Neural progenitor cell (in vitro differentiated cells): Measurements from ENCODE around the gene DEGS1. TPM values are rescaled to one million over a fixed set of nuclear protein-coding genes. Genes with fewer than 3 reads are reported as not detected.

Source experiments
- DNase-seq: peaks from one replicate; pipeline ENCODE4 v3.0.0-alpha.2; 2016; ENCODE audit warnings: low spot score
- H2AFZ ChIP-seq: fragments of 200-600 bp; sonication (generic); replicated peaks from 2 replicates; pipeline ENCODE4 v1.6.1; 2016; ENCODE audit warnings: antibody characterized with exemption
- H3F3A ChIP-seq: fragments of 200-600 bp; sonication (generic); 2 replicates; pipeline ENCODE4 v1.6.1; 2016; ENCODE audit warnings: antibody characterized with exemption, low read depth
- H3K27ac ChIP-seq: fragments of 200-600 bp; sonication (generic); 2 replicates; pipeline ENCODE4 v1.5.1; 2016; ENCODE audit warnings: mild to moderate bottlenecking
- H3K27me3 ChIP-seq: fragments of 200-600 bp; sonication (generic); 2 replicates; pipeline ENCODE4 v1.6.1; 2016; ENCODE audit warnings: mild to moderate bottlenecking, moderate library complexity
- H3K36me3 ChIP-seq: fragments of 200-600 bp; sonication (generic); 2 replicates; pipeline ENCODE4 v1.5.1; 2016
- H3K4me1 ChIP-seq: fragments of 200-600 bp; sonication (generic); 2 replicates; pipeline ENCODE4 v1.6.1; 2016; ENCODE audit warnings: mixed run types
- H3K4me2 ChIP-seq: fragments of 200-600 bp; sonication (generic); 2 replicates; pipeline ENCODE4 v1.6.1; 2016
- H3K4me3 ChIP-seq: fragments of 200-600 bp; sonication (generic); 2 replicates; pipeline ENCODE4 v1.5.1; 2016
- H3K79me2 ChIP-seq: fragments of 200-600 bp; sonication (generic); 2 replicates; pipeline ENCODE4 v1.6.1; 2016; ENCODE audit warnings: low read depth
- H3K9ac ChIP-seq: fragments of 200-600 bp; sonication (generic); 2 replicates; pipeline ENCODE4 v1.6.1; 2016
- H3K9me3 ChIP-seq: fragments of 200-600 bp; sonication (generic); 2 replicates; pipeline ENCODE4 v1.5.1; 2016; ENCODE audit warnings: low read depth
- H4K20me1 ChIP-seq: fragments of 200-600 bp; sonication (generic); 2 replicates; pipeline ENCODE4 v1.6.1; 2016; ENCODE audit warnings: low read depth
- H3K27ac Mint-ChIP-seq: 3 replicates; pipeline ENCODE4 v1.8.0; 2021; ENCODE audit warnings: mixed read lengths
- H3K27me3 Mint-ChIP-seq: 2 replicates; pipeline ENCODE4 v1.8.0; 2022; ENCODE audit warnings: low read depth, mild to moderate bottlenecking, inconsistent platforms, moderate library complexity, mixed read lengths; ENCODE audit not compliant: insufficient read depth
- H3K36me3 Mint-ChIP-seq: 3 replicates; pipeline ENCODE4 v1.8.0; 2021; ENCODE audit warnings: mixed read lengths
- H3K4me1 Mint-ChIP-seq: 3 replicates; pipeline ENCODE4 v1.8.0; 2021; ENCODE audit warnings: mixed read lengths
- H3K4me3 Mint-ChIP-seq: 3 replicates; pipeline ENCODE4 v1.8.0; 2021; ENCODE audit warnings: mild to moderate bottlenecking, moderate library complexity, mixed read lengths
- H3K9me3 Mint-ChIP-seq: 3 replicates; pipeline ENCODE4 v1.8.0; 2020; ENCODE audit warnings: mixed read lengths
- EZH2 ChIP-seq: fragments of 200-600 bp; sonication (generic); IDR thresholded peaks from 2 replicates; pipeline ENCODE4 v1.6.1; 2017; ENCODE audit warnings: antibody characterized with exemption, mild to moderate bottlenecking, moderate library complexity
- EZH2phosphoT487 ChIP-seq: fragments of 200-600 bp; sonication (generic); IDR thresholded peaks from 2 replicates; pipeline ENCODE4 v1.6.1; 2017; ENCODE audit warnings: antibody characterized with exemption
- total RNA-seq: library from RNA; depleted of rRNA; stranded (reverse); fragments of >200 nt; gene quantifications from 2 replicates; pipeline ENCODE4 v1.2.3, GENCODE V29; 2015; ENCODE audit warnings: low replicate concordance
- TF ChIP-seq, protein P1 (sequence below): fragments of 200-600 bp; sonication (generic); IDR thresholded peaks from 2 replicates; pipeline ENCODE4 v1.5.1; 2017; ENCODE audit warnings: antibody characterized with exemption, mild to moderate bottlenecking

The DEGS1 gene
- total RNA-seq, 1 donor from 2014 or later: 91.2 TPM

DNA sequence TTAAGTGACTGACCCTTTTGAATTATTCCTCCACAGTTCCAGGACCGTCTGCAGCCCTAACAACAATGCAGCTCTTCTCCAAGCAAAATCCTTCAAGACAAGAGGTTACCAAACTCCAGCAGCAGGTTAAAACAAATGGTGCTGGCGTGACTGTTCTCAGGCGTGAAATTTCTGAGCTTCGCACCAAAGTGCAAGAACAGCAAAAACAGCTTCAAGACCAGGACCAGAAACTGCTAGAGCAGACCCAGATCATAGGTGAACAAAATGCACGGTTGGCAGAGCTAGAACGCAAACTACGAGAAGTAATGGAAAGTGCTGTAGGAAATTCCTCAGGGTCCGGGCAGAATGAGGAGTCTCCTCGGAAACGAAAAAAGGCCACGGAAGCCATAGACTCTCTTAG lies 25.7 kb upstream of the DEGS1 start:
- no peak overlapping the region for H3K27ac Mint-ChIP-seq
- Histone ChIP-seq H3K36me3 (peaks cover 21% of the 10 kb centered on the region), H3F3A (peaks cover 16% of the 10 kb centered on the region), H3K9me3 (no peaks in the 10 kb centered on the region), H3K4me2 (no peak overlapping the region), H3K79me2 (no peaks in the 10 kb centered on the region), H3K27me3 (no peaks in the 10 kb centered on the region), H4K20me1 (no peaks in the 10 kb centered on the region), H3K4me1 (no peaks in the 10 kb centered on the region), H3K9ac (no peak overlapping the region), H2AFZ (no peak overlapping the region), H3K4me3 (no peak overlapping the region), H3K27ac (no peak overlapping the region)
- no peak overlapping the region for H3K4me3 Mint-ChIP-seq
- no peaks in the 10 kb centered on the region for H3K4me1 Mint-ChIP-seq
- TF ChIP-seq, protein P1, sequence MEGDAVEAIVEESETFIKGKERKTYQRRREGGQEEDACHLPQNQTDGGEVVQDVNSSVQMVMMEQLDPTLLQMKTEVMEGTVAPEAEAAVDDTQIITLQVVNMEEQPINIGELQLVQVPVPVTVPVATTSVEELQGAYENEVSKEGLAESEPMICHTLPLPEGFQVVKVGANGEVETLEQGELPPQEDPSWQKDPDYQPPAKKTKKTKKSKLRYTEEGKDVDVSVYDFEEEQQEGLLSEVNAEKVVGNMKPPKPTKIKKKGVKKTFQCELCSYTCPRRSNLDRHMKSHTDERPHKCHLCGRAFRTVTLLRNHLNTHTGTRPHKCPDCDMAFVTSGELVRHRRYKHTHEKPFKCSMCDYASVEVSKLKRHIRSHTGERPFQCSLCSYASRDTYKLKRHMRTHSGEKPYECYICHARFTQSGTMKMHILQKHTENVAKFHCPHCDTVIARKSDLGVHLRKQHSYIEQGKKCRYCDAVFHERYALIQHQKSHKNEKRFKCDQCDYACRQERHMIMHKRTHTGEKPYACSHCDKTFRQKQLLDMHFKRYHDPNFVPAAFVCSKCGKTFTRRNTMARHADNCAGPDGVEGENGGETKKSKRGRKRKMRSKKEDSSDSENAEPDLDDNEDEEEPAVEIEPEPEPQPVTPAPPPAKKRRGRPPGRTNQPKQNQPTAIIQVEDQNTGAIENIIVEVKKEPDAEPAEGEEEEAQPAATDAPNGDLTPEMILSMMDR: no peak
- TF ChIP-seq EZH2phosphoT487 (no peak), EZH2 (no peak)
- peaks cover 29% of the 10 kb centered on the region for H3K36me3 Mint-ChIP-seq
- no peak for DNase-seq
- H3K27me3 Mint-ChIP-seq: no peaks in the 10 kb centered on the region
- H3K9me3 Mint-ChIP-seq: no peaks in the 10 kb centered on the region

DNA sequence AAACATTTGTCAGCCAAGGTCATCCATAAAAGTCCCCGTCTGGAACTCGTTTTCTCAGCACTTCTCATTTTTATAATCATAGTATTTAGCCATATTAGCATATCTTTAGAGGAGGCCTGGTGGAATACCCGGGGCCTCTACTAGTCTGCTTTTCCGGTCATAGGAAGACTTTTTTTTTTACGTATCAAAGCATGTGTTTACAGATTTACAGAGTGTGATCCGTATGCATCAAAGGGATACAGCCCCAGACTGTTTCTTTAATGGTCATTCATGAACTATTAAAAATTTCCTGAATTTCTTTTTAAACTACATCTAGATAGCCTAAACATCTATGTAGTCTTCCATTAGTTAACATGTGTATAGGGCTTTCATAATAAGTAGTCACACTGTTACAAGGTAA lies 23.5 kb upstream of the DEGS1 start:
- Histone ChIP-seq H3K4me1 (no peaks in the 10 kb centered on the region), H3K4me3 (no peak overlapping the region), H3K36me3 (peaks cover 21% of the 10 kb centered on the region), H3K4me2 (no peak overlapping the region), H3K9ac (no peak overlapping the region), H4K20me1 (no peaks in the 10 kb centered on the region), H3F3A (peaks cover 26% of the 10 kb centered on the region), H3K79me2 (no peaks in the 10 kb centered on the region), H3K9me3 (no peaks in the 10 kb centered on the region), H3K27ac (no peak overlapping the region), H3K27me3 (no peaks in the 10 kb centered on the region), H2AFZ (no peak overlapping the region)
- H3K4me1 Mint-ChIP-seq: no peaks in the 10 kb centered on the region
- no peaks in the 10 kb centered on the region for H3K9me3 Mint-ChIP-seq
- no peak overlapping the region for H3K27ac Mint-ChIP-seq
- TF ChIP-seq EZH2 (no peak), EZH2phosphoT487 (no peak)
- TF ChIP-seq, protein P1: no peak
- DNase-seq: no peak
- H3K36me3 Mint-ChIP-seq: peaks cover 23% of the 10 kb centered on the region
- no peaks in the 10 kb centered on the region for H3K27me3 Mint-ChIP-seq
- H3K4me3 Mint-ChIP-seq: no peak overlapping the region

DNA sequence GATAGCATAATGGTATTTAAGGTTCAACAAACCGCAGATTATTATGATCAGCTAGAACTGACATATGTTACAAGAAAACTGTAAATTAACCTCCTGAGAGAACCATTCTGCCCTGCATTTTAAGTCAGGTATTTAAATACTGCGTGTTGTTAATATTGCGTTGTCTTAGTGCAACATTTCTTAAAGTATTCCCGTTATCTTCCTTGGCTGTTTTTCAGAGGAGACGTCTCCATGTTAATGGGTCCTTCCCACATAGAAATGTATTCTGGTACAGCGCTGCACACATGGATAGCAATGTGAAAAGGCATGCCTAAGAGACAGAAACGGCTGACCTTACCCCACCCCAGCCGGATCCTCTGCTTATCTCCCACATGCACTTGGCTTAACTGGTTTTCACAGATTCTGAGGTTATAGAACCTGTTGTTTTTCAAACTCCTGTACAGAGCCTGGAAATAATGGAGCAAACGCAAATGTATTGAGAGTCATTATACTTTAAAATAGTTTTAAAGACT lies 22.8 kb upstream of the DEGS1 start:
- Histone ChIP-seq H3K9me3 (no peaks in the 10 kb centered on the region), H3K4me1 (no peaks in the 10 kb centered on the region), H3K36me3 (peaks cover 21% of the 10 kb centered on the region), H4K20me1 (no peaks in the 10 kb centered on the region), H3K9ac (no peak overlapping the region), H3K79me2 (no peaks in the 10 kb centered on the region), H2AFZ (no peak overlapping the region), H3K27me3 (no peaks in the 10 kb centered on the region), H3K4me3 (no peak overlapping the region), H3K4me2 (no peak overlapping the region), H3F3A (peaks cover 28% of the 10 kb centered on the region), H3K27ac (no peak overlapping the region)
- H3K9me3 Mint-ChIP-seq: no peaks in the 10 kb centered on the region
- H3K27me3 Mint-ChIP-seq: no peaks in the 10 kb centered on the region
- H3K27ac Mint-ChIP-seq: no peak overlapping the region
- DNase-seq: no peak
- peaks cover 23% of the 10 kb centered on the region for H3K36me3 Mint-ChIP-seq
- no peaks in the 10 kb centered on the region for H3K4me1 Mint-ChIP-seq
- no peak overlapping the region for H3K4me3 Mint-ChIP-seq
- TF ChIP-seq EZH2 (no peak), EZH2phosphoT487 (no peak)
- TF ChIP-seq, protein P1: no peak
